GM10248 (cell line): ENCODE results near the gene GSN.

Experiments
- CTCF ChIA-PET: fragments of 300-600 bp; sonication (Branson Sonifier 250); formaldehyde crosslinking; extraction: SDS; loops from one replicate; lab custom pipeline; 2021; ENCODE audit warnings: antibody characterized with exemption; lab: Yijun Ruan, JAX
- POLR2A ChIA-PET: fragments of 350-650 bp; sonication (Branson Sonifier 250); formaldehyde crosslinking; extraction: SDS; loops from one replicate; lab custom pipeline; 2020; ENCODE audit warnings: antibody characterized with exemption; lab: Yijun Ruan, JAX
- DNase-seq: peaks from one replicate; pipeline ENCODE4 v3.0.0; 2012; ENCODE audit errors: extremely low spot score
- CTCF ChIP-seq: IDR thresholded peaks from 2 replicates; pipeline ENCODE4 v1.5.1; 2012; ENCODE audit warnings: mild to moderate bottlenecking, low read depth; ENCODE audit errors: extremely low read depth, missing control alignments, control extremely low read depth

GSN gene

GRCh38 chr9:121331549-121331948, 63.6 kb downstream of the GSN start:
- CTCF ChIA-PET: interaction anchor here (2.6 kb wide), 1 partner anchor 12 kb away, joined by 16 read pairs; no protein-coding TSS in a partner anchor
- no peak for TF ChIP-seq CTCF
- DNase-seq: no peak
- POLR2A ChIA-PET: interaction anchor here (0.5 kb wide), 1 partner anchor 41 kb away, joined by 3 read pairs; no protein-coding TSS in a partner anchor

- POLR2A ChIA-PET: no interaction called here
- TF ChIP-seq CTCF: no peak
- no peak for DNase-seq
- CTCF ChIA-PET: interaction anchor here (1.1 to 2.6 kb wide), 2 partner anchors 12 to 15 kb away, joined by 3 to 16 read pairs; no protein-coding TSS in a partner anchor
These were observed 64.2 kb downstream of the GSN start for GRCh38 chr9:121331992-121332685.

GRCh38 chr9:121333950-121334773, 66.2 kb downstream of the GSN start:
- ChIA-PET CTCF (interaction anchor here (1.2 to 1.4 kb wide), 4 partner anchors 11 to 120 kb away, joined by 5 to 7 read pairs (median 6); no protein-coding TSS in a partner anchor), POLR2A (no interaction called here)
- DNase-seq: no peak
- TF ChIP-seq CTCF: no peak

- DNase-seq: no peak
- ChIA-PET CTCF (interaction anchor here (0.8 to 1.6 kb wide), 2 partner anchors 17 to 21 kb away, joined by 3 to 10 read pairs; no protein-coding TSS in a partner anchor), POLR2A (no interaction called here)
These were observed 68.7 kb downstream of the GSN start for GRCh38 chr9:121336665-121337064.

GRCh38 chr9:121339437-121339836, 71.5 kb downstream of the GSN start:
- DNase-seq: no peak
- CTCF ChIA-PET: interaction anchor here (0.9 to 7.7 kb wide), 11 partner anchors 12 to 126 kb away, joined by 3 to 63 read pairs (median 5); no protein-coding TSS in a partner anchor
- POLR2A ChIA-PET: no interaction called here
- no peak for TF ChIP-seq CTCF

More at GRCh38 chr9:121336665-121337064, 68.7 kb downstream of the GSN start:
- TF ChIP-seq CTCF: no peak

- peak; percentile 65 for DNase-seq
- ChIA-PET POLR2A (interaction anchor here (0.5 kb wide), 1 partner anchor 28 kb away, joined by 6 read pairs; no protein-coding TSS in a partner anchor), CTCF (interaction anchor here (1.6 to 7.7 kb wide), 3 partner anchors 13 to 37 kb away, joined by 4 to 63 read pairs (median 8); no protein-coding TSS in a partner anchor)
- no peak for TF ChIP-seq CTCF
These were observed 72.9 kb downstream of the GSN start for GRCh38 chr9:121340676-121341392.
